Measurements from ENCODE around the gene PDE8A. TPM values are rescaled to one million over a fixed set of nuclear protein-coding genes. Genes with fewer than 3 reads are reported as not detected.

Gene PDE8A
- total RNA-seq, 1 donor from 2014 or later = 80.4 TPM

GRCh38 chr15:85031944-85032558, 50.4 kb downstream of the PDE8A start:
- no peak for DNase-seq (ENCODE audit: low spot score)

- DNase-seq (ENCODE audit: low spot score) = no peak
Observed at GRCh38 chr15:85033148-85033547, 51.5 kb downstream of the PDE8A start.

GRCh38 chr15:85034276-85034675, 52.6 kb downstream of the PDE8A start:
- no peak for DNase-seq (ENCODE audit: low spot score)

GRCh38 chr15:85035980-85036379, 54.3 kb downstream of the PDE8A start:
- no peak for DNase-seq (ENCODE audit: low spot score)

- no peak for DNase-seq (ENCODE audit: low spot score)
Observed at GRCh38 chr15:85036716-85037115, 55.1 kb downstream of the PDE8A start.

- DNase-seq (ENCODE audit: low spot score) = no peak
Observed at GRCh38 chr15:85037641-85038040, 56.0 kb downstream of the PDE8A start.

GRCh38 chr15:85041230-85041629, 59.6 kb downstream of the PDE8A start:
- DNase-seq (ENCODE audit: low spot score) = no peak

- DNase-seq (ENCODE audit: low spot score) = no peak
Observed at GRCh38 chr15:85044251-85044853, 62.7 kb downstream of the PDE8A start.

GRCh38 chr15:85044894-85045293, 63.2 kb downstream of the PDE8A start:
- no peak for DNase-seq (ENCODE audit: low spot score)

- no peak for DNase-seq (ENCODE audit: low spot score)
Observed at GRCh38 chr15:85045615-85046014, 64.0 kb downstream of the PDE8A start.

- DNase-seq (ENCODE audit: low spot score) = no peak
Observed at GRCh38 chr15:85047271-85047948, 65.8 kb downstream of the PDE8A start.

- DNase-seq (ENCODE audit: low spot score) = no peak
Observed at GRCh38 chr15:85048430-85048829, 66.8 kb downstream of the PDE8A start.

- no peak for DNase-seq (ENCODE audit: low spot score)
Observed at GRCh38 chr15:85049805-85050204, 68.1 kb downstream of the PDE8A start.

- no peak for DNase-seq (ENCODE audit: low spot score)
Observed at GRCh38 chr15:85059734-85060133, 78.1 kb downstream of the PDE8A start.

GRCh38 chr15:85062560-85062959, 80.9 kb downstream of the PDE8A start:
- DNase-seq (ENCODE audit: low spot score) = no peak

GRCh38 chr15:85063088-85063487, 81.4 kb downstream of the PDE8A start:
- DNase-seq (ENCODE audit: low spot score) = no peak

- DNase-seq (ENCODE audit: low spot score) = no peak
Observed at GRCh38 chr15:85063522-85064079, 81.9 kb downstream of the PDE8A start.

- DNase-seq (ENCODE audit: low spot score) = no peak
Observed at GRCh38 chr15:85064710-85065109, 83.1 kb downstream of the PDE8A start.

GRCh38 chr15:85071061-85071460, 89.4 kb downstream of the PDE8A start:
- no peak for DNase-seq (ENCODE audit: low spot score)

- no peak for DNase-seq (ENCODE audit: low spot score)
Observed at GRCh38 chr15:85071504-85071903, 89.8 kb downstream of the PDE8A start.

GRCh38 chr15:85072917-85073316, 91.3 kb downstream of the PDE8A start:
- no peak for DNase-seq (ENCODE audit: low spot score)

- DNase-seq (ENCODE audit: low spot score) = no peak
Observed at GRCh38 chr15:85073556-85074194, 92.0 kb downstream of the PDE8A start.
